ENCODE results near the gene TAOK3. TPM values are rescaled to one million over a fixed set of nuclear protein-coding genes. Genes with fewer than 3 reads are reported as not detected.

TAOK3 gene
- total and polyA plus RNA-seq, 9 of the 15 experiments (the other 6 are each of a cell fraction or from before 2014, with no cell fraction given): 24.3 to 83.5 (median 47.1) TPM

DNA sequence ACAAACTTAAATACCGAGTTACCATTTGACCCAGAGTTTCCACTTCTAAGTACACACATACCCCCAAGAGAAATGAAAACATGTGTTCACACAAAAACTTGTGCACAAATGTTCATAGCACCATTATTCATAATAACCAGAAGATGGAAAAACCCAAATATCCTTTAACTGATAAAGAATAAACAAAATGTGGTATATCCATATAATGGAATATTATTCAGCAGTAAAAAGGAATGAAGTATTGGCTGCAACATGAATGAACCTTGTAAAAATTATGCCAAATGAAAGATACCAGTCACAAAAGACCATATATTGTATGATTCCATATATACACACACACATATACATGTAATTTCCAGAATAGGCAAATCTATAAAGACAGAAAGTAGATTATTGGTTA lies 116.4 kb downstream of the TAOK3 start:
- ChIA-PET POLR2A (no interaction called here), CTCF (ENCODE audit: low intra/inter-chr PET ratio) (no interaction called here)
- no peak for TF ChIP-seq ZNF436 (CRISPR knock-in tag; IDR thresholded peaks at IDR 0.05)
- TF ChIP-seq NFATC3 (IDR thresholded peaks at IDR 0.05): no peak
- TF ChIP-seq NCOR1 (IDR thresholded peaks at IDR 0.05): no peak
- TF ChIP-seq ARID1B (IDR thresholded peaks at IDR 0.05): no peak
- no peak for TF ChIP-seq PHTF2 (CRISPR knock-in tag; IDR thresholded peaks at IDR 0.05)
- TF ChIP-seq, protein P1, sequence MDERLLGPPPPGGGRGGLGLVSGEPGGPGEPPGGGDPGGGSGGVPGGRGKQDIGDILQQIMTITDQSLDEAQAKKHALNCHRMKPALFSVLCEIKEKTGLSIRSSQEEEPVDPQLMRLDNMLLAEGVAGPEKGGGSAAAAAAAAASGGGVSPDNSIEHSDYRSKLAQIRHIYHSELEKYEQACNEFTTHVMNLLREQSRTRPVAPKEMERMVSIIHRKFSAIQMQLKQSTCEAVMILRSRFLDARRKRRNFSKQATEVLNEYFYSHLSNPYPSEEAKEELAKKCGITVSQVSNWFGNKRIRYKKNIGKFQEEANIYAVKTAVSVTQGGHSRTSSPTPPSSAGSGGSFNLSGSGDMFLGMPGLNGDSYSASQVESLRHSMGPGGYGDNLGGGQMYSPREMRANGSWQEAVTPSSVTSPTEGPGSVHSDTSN (CRISPR knock-in tag; IDR thresholded peaks at IDR 0.05; ENCODE audit: low read depth): no peak
- TF ChIP-seq, protein P1 (tag; conservative IDR thresholded peaks at IDR 0.05; ENCODE audit: low read depth): no peak
- peak; percentile 6 for TF ChIP-seq ZNF146 (CRISPR knock-in tag; IDR thresholded peaks at IDR 0.05; ENCODE audit: unreplicated experiment)
- peak; percentile 37 for TF ChIP-seq RBM25 (IDR thresholded peaks at IDR 0.05; ENCODE audit: low read depth, low read length, severe bottlenecking)
- TF ChIP-seq SREBF1 (IDR thresholded peaks at IDR 0.05; ENCODE audit: borderline replicate concordance, low read depth, low read length): no peak
- no peak for TF ChIP-seq NFRKB (IDR thresholded peaks at IDR 0.05; ENCODE audit: low read depth)
- TF ChIP-seq ZNF584 (CRISPR knock-in tag; IDR thresholded peaks at IDR 0.05; ENCODE audit: low read depth): no peak
- TF ChIP-seq, protein P2, sequence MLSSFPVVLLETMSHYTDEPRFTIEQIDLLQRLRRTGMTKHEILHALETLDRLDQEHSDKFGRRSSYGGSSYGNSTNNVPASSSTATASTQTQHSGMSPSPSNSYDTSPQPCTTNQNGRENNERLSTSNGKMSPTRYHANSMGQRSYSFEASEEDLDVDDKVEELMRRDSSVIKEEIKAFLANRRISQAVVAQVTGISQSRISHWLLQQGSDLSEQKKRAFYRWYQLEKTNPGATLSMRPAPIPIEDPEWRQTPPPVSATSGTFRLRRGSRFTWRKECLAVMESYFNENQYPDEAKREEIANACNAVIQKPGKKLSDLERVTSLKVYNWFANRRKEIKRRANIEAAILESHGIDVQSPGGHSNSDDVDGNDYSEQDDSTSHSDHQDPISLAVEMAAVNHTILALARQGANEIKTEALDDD (IDR thresholded peaks at IDR 0.05): no peak
- no peak for TF ChIP-seq CCNT2 (IDR thresholded peaks at IDR 0.05; ENCODE audit: borderline replicate concordance, extremely low read depth, insufficient read length, low read depth, low read length)
- no peak overlapping the region for H2AFZ ChIP-seq (ENCODE audit: low read depth, low read length)
- in situ Hi-C loops (cut with MboI): no loop called here
- H3K27me3 ChIP-seq (ENCODE audit: control insufficient read depth in 2 of 2, insufficient read depth in 2 of 2, low read length in 2 of 2): no peaks in the 10 kb centered on the region
- peaks cover 2% of the 10 kb centered on the region; the same call in 1 of the 3 replicates for H3K79me2 ChIP-seq (ENCODE audit: control insufficient read depth, insufficient read depth, low read length)
- peaks cover 30% of the 10 kb centered on the region; the same call in 2 of the 3 replicates for H3K36me3 ChIP-seq (ENCODE audit: control insufficient read depth, insufficient read depth, low read length)
- H3K27ac ChIP-seq (ENCODE audit: extremely low read depth, low read depth, low read length): no peak overlapping the region
- no peaks in the 10 kb centered on the region for H3K4me1 ChIP-seq (replicated peaks in 1 of 2; ENCODE audit: control insufficient read depth in 2 of 2, insufficient read depth in 2 of 2, low read length in 2 of 2)
- no peak overlapping the region for H3K4me3 ChIP-seq
- DNase-seq (ENCODE audit: extremely low read depth in 1 of 4, low spot score in 3 of 4): no peak
- no TSS peak for BruUV-seq (replicated peaks)
- no peak for ATAC-seq
- 92% methylated on average over 1 of the region's 1 CpG for WGBS (ENCODE audit: insufficient coverage, low coverage, missing lambda C conversion rate)
- FAIRE-seq: no peak
- no peaks in the 10 kb centered on the region for H4K20me1 ChIP-seq (replicated peaks; ENCODE audit: control insufficient read depth, insufficient read depth, low read length)
- H3K9ac ChIP-seq (ENCODE audit: insufficient read depth in 1 of 2, low read depth in 2 of 2, low read length in 2 of 2): no peak overlapping the region
- no peak overlapping the region for H3K4me2 ChIP-seq (ENCODE audit: insufficient read depth, low read length)
- no peaks in the 10 kb centered on the region for H3K9me1 ChIP-seq (ENCODE audit: control insufficient read depth, insufficient read depth, low read length)
- intact Hi-C loops (cut with micrococcal nuclease): no loop called here
- H3K9me3 ChIP-seq (replicated peaks; ENCODE audit: control insufficient read depth, insufficient read depth, low read depth, low read length): no peaks in the 10 kb centered on the region

Data from K562 (cell line).